IMR-90 (cell line): ENCODE results near the gene DENND2D. TPM values are rescaled to one million over a fixed set of nuclear protein-coding genes. Genes with fewer than 3 reads are reported as not detected.

Experiments
- ATAC-seq: fragments of 200-7000 bp; cut with Tn5 transposase; 2 replicates; pipeline ENCODE4 v1.9.1; 2020; ENCODE audit warnings: low read depth, mild to moderate bottlenecking, moderate library complexity
- BruUV-seq: library from RNA; stranded (reverse); fragments of 400-500 nt; replicated peaks from 2 replicates; lab custom pipeline; 2021; lab: Mats Ljungman, UMichigan
- CTCF ChIA-PET: fragments of 300-600 bp; formaldehyde crosslinking; extraction: SDS; loops from one replicate; lab custom pipeline; 2021; ENCODE audit warnings: antibody characterized with exemption; lab: Yijun Ruan, JAX
- POLR2A ChIA-PET: fragments of 300-600 bp; sonication (Branson Sonifier 250); formaldehyde crosslinking; loops from one replicate; lab custom pipeline; 2022; ENCODE audit warnings: antibody characterized with exemption; ENCODE audit not compliant: unreplicated experiment; lab: Charles Lee
- DNase-seq: peaks from one replicate; pipeline ENCODE4 v3.0.0; 2013
- H2AFZ ChIP-seq: replicated peaks from 2 replicates; pipeline ENCODE3; 2013; ENCODE audit warnings: low read length, mild to moderate bottlenecking; ENCODE audit not compliant: poor library complexity
- H2AK5ac ChIP-seq: 2 replicates; pipeline ENCODE4 v1.6.1; 2013; ENCODE audit warnings: low read depth, low read length, inconsistent platforms
- H2AK9ac ChIP-seq: replicated peaks from 2 replicates; pipeline ENCODE3; 2013; ENCODE audit warnings: mild to moderate bottlenecking, low read depth, low read length, moderate library complexity; ENCODE audit not compliant: poor library complexity
- H2BK120ac ChIP-seq: 2 replicates; pipeline ENCODE4 v1.6.1; 2013; ENCODE audit warnings: low read depth, low read length, inconsistent platforms
- H2BK15ac ChIP-seq: 3 replicates; pipeline ENCODE4 v1.6.1; 2013; ENCODE audit warnings: low read depth, low read length, inconsistent platforms
- H2BK20ac ChIP-seq: 2 replicates; pipeline ENCODE4 v1.6.1; 2013; ENCODE audit warnings: low read depth, mild to moderate bottlenecking, inconsistent platforms, low read length, moderate library complexity
- H2BK5ac ChIP-seq: 2 replicates; pipeline ENCODE4 v1.6.1; 2013; ENCODE audit warnings: mild to moderate bottlenecking, low read depth, low read length, inconsistent platforms; ENCODE audit not compliant: poor library complexity, severe bottlenecking
- H3K14ac ChIP-seq: replicated peaks from 2 replicates; pipeline ENCODE4 v1.6.1; 2013; ENCODE audit warnings: low read depth, low read length, inconsistent platforms
- H3K18ac ChIP-seq: 2 replicates; pipeline ENCODE4 v1.6.1; 2013; ENCODE audit warnings: low read depth, low read length, control low read depth
- H3K23ac ChIP-seq: 2 replicates; pipeline ENCODE4 v1.6.1; 2013; ENCODE audit warnings: low read depth, low read length, inconsistent platforms
- H3K27ac ChIP-seq: 2 replicates; pipeline ENCODE4 v1.5.1; 2013; ENCODE audit warnings: mild to moderate bottlenecking, control low read depth, low read length; ENCODE audit not compliant: insufficient read depth
- H3K27me3 ChIP-seq: 2 replicates; pipeline ENCODE4 v1.6.1; 2013; ENCODE audit warnings: low read length; ENCODE audit not compliant: control insufficient read depth, insufficient read depth
- H3K36me3 ChIP-seq: 2 replicates; pipeline ENCODE4 v1.6.1; 2013; ENCODE audit warnings: low read length, mixed read lengths; ENCODE audit not compliant: control insufficient read depth, insufficient read depth
- H3K4ac ChIP-seq: 2 replicates; pipeline ENCODE4 v1.6.1; 2013; ENCODE audit warnings: low read depth, low read length, inconsistent platforms
- H3K4me1 ChIP-seq: 2 replicates; pipeline ENCODE4 v1.6.1; 2013; ENCODE audit warnings: low read length, mixed read lengths; ENCODE audit not compliant: control insufficient read depth, insufficient read depth
- H3K4me2 ChIP-seq: 2 replicates; pipeline ENCODE4 v1.6.1; 2013; ENCODE audit warnings: low read depth, mild to moderate bottlenecking, control low read depth, low read length, moderate library complexity
- H3K4me3 ChIP-seq: 2 replicates; pipeline ENCODE4 v1.5.1; 2013; ENCODE audit warnings: low read depth, mild to moderate bottlenecking, control low read depth, low read length, moderate library complexity; ENCODE audit not compliant: insufficient read depth
- H3K56ac ChIP-seq: 2 replicates; pipeline ENCODE4 v1.6.1; 2013; ENCODE audit warnings: low read length, inconsistent platforms; ENCODE audit not compliant: insufficient read depth; ENCODE audit errors: extremely low read depth
- H3K79me1 ChIP-seq, 2 experiments: 2 replicates each; pipeline ENCODE4 v1.6.1; 2013; ENCODE audit warnings: low read length in 2 of 2, inconsistent platforms in 1 of 2, low read depth in 1 of 2
- H3K9ac ChIP-seq: 2 replicates; pipeline ENCODE4 v1.6.1; 2013; ENCODE audit warnings: low read depth, low read length, control low read depth
- H3K9me1 ChIP-seq: 2 replicates; pipeline ENCODE4 v1.6.1; 2013; ENCODE audit warnings: low read length, inconsistent platforms; ENCODE audit not compliant: insufficient read depth
- H3K9me3 ChIP-seq: 2 replicates; pipeline ENCODE4 v1.6.1; 2013; ENCODE audit warnings: low read length; ENCODE audit not compliant: control insufficient read depth, insufficient read depth
- H4K20me1 ChIP-seq: 2 replicates; pipeline ENCODE4 v1.6.1; 2013; ENCODE audit warnings: low read length, inconsistent platforms; ENCODE audit not compliant: insufficient read depth
- H4K5ac ChIP-seq: 2 replicates; pipeline ENCODE4 v1.6.1; 2013; ENCODE audit warnings: mild to moderate bottlenecking, low read depth, low read length, control low read depth
- H4K8ac ChIP-seq, 2 experiments: 2 replicates each; pipeline ENCODE4 v1.6.1; 2013; ENCODE audit warnings: low read depth in 2 of 2, low read length in 2 of 2, control low read depth in 1 of 2, inconsistent platforms in 1 of 2
- H4K91ac ChIP-seq: 2 replicates; pipeline ENCODE4 v1.6.1; 2013; ENCODE audit warnings: low read depth, low read length, inconsistent platforms; ENCODE audit not compliant: insufficient read depth
- BHLHE40 ChIP-seq: fragments of 150-350 bp; IDR thresholded peaks from 2 replicates; pipeline ENCODE4 v1.6.1; 2016; ENCODE audit warnings: mild to moderate bottlenecking, low read depth, low read length
- CEBPB ChIP-seq: IDR thresholded peaks from 2 replicates; pipeline ENCODE4 v1.6.1; 2012; ENCODE audit warnings: low read depth, low read length, improper control_type of control experiment
- CHD1 ChIP-seq: IDR thresholded peaks from 2 replicates; pipeline ENCODE4 v1.6.1; 2012; ENCODE audit warnings: low read depth, low read length, improper control_type of control experiment
- MAFK ChIP-seq: IDR thresholded peaks from 2 replicates; pipeline ENCODE4 v1.6.1; 2012; ENCODE audit warnings: low read depth, low read length, improper control_type of control experiment
- MAZ ChIP-seq: IDR thresholded peaks from 2 replicates; pipeline ENCODE4 v1.6.1; 2012; ENCODE audit warnings: low read depth, mild to moderate bottlenecking, low read length, improper control_type of control experiment, moderate library complexity, borderline replicate concordance
- MXI1 ChIP-seq: IDR thresholded peaks from 2 replicates; pipeline ENCODE4 v1.6.1; 2012; ENCODE audit warnings: low read depth, mild to moderate bottlenecking, low read length, moderate library complexity, borderline replicate concordance
- NFE2L2 ChIP-seq: fragments of 150-350 bp; IDR thresholded peaks from 2 replicates; pipeline ENCODE4 v1.6.1; 2016; ENCODE audit warnings: low read depth, mild to moderate bottlenecking, low read length
- POLR2A ChIP-seq: IDR thresholded peaks from 2 replicates; pipeline ENCODE4 v1.6.1; 2012; ENCODE audit warnings: mild to moderate bottlenecking, low read depth, low read length
- RAD21 ChIP-seq: IDR thresholded peaks from 2 replicates; pipeline ENCODE4 v1.6.1; 2012; ENCODE audit warnings: low read length, improper control_type of control experiment
- RCOR1 ChIP-seq: IDR thresholded peaks from 2 replicates; pipeline ENCODE4 v1.6.1; 2012; ENCODE audit warnings: mild to moderate bottlenecking, low read length, improper control_type of control experiment; ENCODE audit not compliant: insufficient replicate concordance
- RFX5 ChIP-seq: IDR thresholded peaks from 2 replicates; pipeline ENCODE4 v1.8.0; 2012; ENCODE audit warnings: low read depth, mild to moderate bottlenecking, low read length, moderate library complexity
- SMC3 ChIP-seq: fragments of 150-350 bp; IDR thresholded peaks from 2 replicates; pipeline ENCODE4 v1.6.1; 2016; ENCODE audit warnings: low read depth, mild to moderate bottlenecking, antibody characterized with exemption, low read length, moderate library complexity
- dilution Hi-C: fragments of 300-500 bp; cut with HindIII; formaldehyde crosslinking; loops from one replicate; pipeline ENCODE4 v1.14.3; 2018; ENCODE audit warnings: low sequenced_read_pairs; ENCODE audit not compliant: unreplicated experiment
- in situ Hi-C: fragments of 300-500 bp; cut with MboI; formaldehyde crosslinking; loops from 3 replicates; pipeline ENCODE4 v1.14.3; 2019; ENCODE audit warnings: low sequenced_read_pairs, inconsistent platforms, mixed read lengths
- intact Hi-C: fragments of 100-400 bp; cut with micrococcal nuclease; formaldehyde crosslinking; loops from 2 replicates; pipeline ENCODE4 v1.10.0; 2022
- polyA plus RNA-seq, 3 experiments: library from polyadenylated mRNA; depleted of rRNA; stranded (reverse); fragments of >200 nt; gene quantifications; 2 replicates each; pipeline ENCODE4 v1.2.3, GENCODE V29; 2012; ENCODE audit warnings: low replicate concordance in 1 of 3
- total RNA-seq: library from RNA; depleted of rRNA; stranded (reverse); fragments of >200 nt; gene quantifications from 2 replicates; pipeline ENCODE4 v1.2.3, GENCODE V29; 2012
- TF ChIP-seq, protein P1 (sequence below): conservative IDR thresholded peaks from 2 replicates; pipeline ENCODE4 v1.5.1; 2012; ENCODE audit warnings: mild to moderate bottlenecking, low read depth, low read length, improper control_type of control experiment
- TF ChIP-seq, protein P2 (sequence below): fragments of 150-350 bp; IDR thresholded peaks from 2 replicates; pipeline ENCODE4 v1.6.1; 2016; ENCODE audit warnings: low read depth, mild to moderate bottlenecking, low read length, moderate library complexity, borderline replicate concordance
- TF ChIP-seq, protein P3 (sequence below): fragments of 150-350 bp; IDR thresholded peaks from 2 replicates; pipeline ENCODE4 v1.6.1; 2017; ENCODE audit warnings: mild to moderate bottlenecking, antibody characterized with exemption, low read length, low read depth

Gene DENND2D
- total and polyA plus RNA-seq, 2 of the 4 experiments (the other 2 are of a cell fraction) = 0.86 to 0.90 TPM

DNA sequence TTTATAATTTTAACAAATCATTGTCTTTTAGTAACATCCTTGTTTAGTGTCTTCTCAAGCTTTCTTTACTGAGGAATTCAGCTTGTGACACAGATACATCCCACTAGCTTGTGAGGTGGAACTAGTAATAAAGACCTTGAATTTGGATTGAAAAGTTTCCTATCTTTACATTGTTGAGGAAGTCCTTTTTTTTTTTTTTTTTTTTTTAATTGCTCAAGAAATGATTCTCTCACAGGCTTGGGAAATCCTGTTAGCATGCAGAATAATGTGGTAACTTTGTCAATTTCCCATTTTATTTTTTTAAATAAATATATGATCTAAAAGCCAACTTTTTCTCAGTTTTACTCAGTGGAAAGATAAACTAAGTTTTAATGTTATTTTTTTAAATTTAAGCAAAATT is 15.8 kb downstream of the DENND2D start:
- Histone ChIP-seq H3K56ac (no peak overlapping the region), H4K91ac (no peak overlapping the region), H3K27ac (no peak overlapping the region), H3K14ac (no peak overlapping the region), H2AK9ac (no peak overlapping the region), H2BK5ac (no peak overlapping the region), H3K4ac (no peak overlapping the region), H3K9me3 (no peaks in the 10 kb centered on the region), H2BK20ac (no peak overlapping the region), H4K5ac (no peak overlapping the region), H2AFZ (no peak overlapping the region), H3K9ac (no peak overlapping the region), H3K79me1 (no peaks in the 10 kb centered on the region), H4K8ac (no peak overlapping the region), H3K36me3 (peaks cover 13% of the 10 kb centered on the region), H3K4me3 (no peak overlapping the region), H3K23ac (no peak overlapping the region), H2BK15ac (no peak overlapping the region), H3K4me1 (no peaks in the 10 kb centered on the region), H4K20me1 (no peaks in the 10 kb centered on the region), H3K4me2 (no peak overlapping the region), H2BK120ac (no peak overlapping the region), H3K9me1 (no peaks in the 10 kb centered on the region), H2AK5ac (no peak overlapping the region), H3K18ac (no peak overlapping the region), H3K27me3 (no peaks in the 10 kb centered on the region)
- in situ Hi-C loops = no loop called here
- ATAC-seq = no peak
- intact Hi-C loops = loop anchor here (5.0 kb wide), 1 partner anchor 37 kb away; no protein-coding TSS in a partner anchor
- no TSS peak for BruUV-seq
- dilution Hi-C loops = no loop called here
- ChIA-PET CTCF (no interaction called here), POLR2A (no interaction called here)
- no peak for TF ChIP-seq POLR2A
- no peak for TF ChIP-seq MXI1
- TF ChIP-seq RCOR1 = no peak
- TF ChIP-seq, protein P1, sequence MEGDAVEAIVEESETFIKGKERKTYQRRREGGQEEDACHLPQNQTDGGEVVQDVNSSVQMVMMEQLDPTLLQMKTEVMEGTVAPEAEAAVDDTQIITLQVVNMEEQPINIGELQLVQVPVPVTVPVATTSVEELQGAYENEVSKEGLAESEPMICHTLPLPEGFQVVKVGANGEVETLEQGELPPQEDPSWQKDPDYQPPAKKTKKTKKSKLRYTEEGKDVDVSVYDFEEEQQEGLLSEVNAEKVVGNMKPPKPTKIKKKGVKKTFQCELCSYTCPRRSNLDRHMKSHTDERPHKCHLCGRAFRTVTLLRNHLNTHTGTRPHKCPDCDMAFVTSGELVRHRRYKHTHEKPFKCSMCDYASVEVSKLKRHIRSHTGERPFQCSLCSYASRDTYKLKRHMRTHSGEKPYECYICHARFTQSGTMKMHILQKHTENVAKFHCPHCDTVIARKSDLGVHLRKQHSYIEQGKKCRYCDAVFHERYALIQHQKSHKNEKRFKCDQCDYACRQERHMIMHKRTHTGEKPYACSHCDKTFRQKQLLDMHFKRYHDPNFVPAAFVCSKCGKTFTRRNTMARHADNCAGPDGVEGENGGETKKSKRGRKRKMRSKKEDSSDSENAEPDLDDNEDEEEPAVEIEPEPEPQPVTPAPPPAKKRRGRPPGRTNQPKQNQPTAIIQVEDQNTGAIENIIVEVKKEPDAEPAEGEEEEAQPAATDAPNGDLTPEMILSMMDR = no peak
- no peak for TF ChIP-seq MAFK
- TF ChIP-seq NFE2L2 = no peak
- no peak for TF ChIP-seq CEBPB
- TF ChIP-seq SMC3 = no peak
- no peak for TF ChIP-seq RAD21
- TF ChIP-seq, protein P2, sequence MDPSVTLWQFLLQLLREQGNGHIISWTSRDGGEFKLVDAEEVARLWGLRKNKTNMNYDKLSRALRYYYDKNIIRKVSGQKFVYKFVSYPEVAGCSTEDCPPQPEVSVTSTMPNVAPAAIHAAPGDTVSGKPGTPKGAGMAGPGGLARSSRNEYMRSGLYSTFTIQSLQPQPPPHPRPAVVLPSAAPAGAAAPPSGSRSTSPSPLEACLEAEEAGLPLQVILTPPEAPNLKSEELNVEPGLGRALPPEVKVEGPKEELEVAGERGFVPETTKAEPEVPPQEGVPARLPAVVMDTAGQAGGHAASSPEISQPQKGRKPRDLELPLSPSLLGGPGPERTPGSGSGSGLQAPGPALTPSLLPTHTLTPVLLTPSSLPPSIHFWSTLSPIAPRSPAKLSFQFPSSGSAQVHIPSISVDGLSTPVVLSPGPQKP = no peak
- TF ChIP-seq CHD1 = no peak
- no peak for TF ChIP-seq RFX5
- no peak for TF ChIP-seq MAZ
- no peak for TF ChIP-seq BHLHE40
- TF ChIP-seq, protein P3, sequence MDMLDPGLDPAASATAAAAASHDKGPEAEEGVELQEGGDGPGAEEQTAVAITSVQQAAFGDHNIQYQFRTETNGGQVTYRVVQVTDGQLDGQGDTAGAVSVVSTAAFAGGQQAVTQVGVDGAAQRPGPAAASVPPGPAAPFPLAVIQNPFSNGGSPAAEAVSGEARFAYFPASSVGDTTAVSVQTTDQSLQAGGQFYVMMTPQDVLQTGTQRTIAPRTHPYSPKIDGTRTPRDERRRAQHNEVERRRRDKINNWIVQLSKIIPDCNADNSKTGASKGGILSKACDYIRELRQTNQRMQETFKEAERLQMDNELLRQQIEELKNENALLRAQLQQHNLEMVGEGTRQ = no peak
- DNase-seq = no peak
